ENCODE measurements around the gene SSR3. TPM values are rescaled to one million over a fixed set of nuclear protein-coding genes. Genes with fewer than 3 reads are reported as not detected.

The SSR3 gene
- total RNA-seq, 1 experiment from 2014 or later: 177 TPM

DNA sequence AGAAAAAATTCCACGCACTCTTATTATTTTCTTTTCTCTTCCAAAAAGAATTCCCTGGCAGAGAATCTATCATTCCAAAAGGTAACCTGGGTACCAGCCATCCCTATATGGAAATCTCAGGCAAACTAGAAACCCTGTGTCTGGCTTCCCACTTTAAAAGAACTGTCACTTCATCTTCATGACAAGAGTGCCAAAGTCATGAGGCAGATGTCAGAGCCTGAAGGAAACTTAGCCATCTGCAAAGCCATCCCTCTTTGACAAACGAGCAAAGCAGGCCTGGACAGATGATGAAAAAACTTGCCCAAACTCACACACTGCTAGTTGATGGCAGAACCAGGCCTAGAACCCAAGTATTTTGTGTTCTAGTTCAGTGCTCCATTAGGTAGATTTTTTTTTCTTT is 15.9 kb downstream of the SSR3 start:
- RAD21 ChIA-PET (ENCODE audit: low non-redundant PET in 1 of 2, low total read pairs in 2 of 2, uncharacterized antibody in 2 of 2, unreplicated experiment in 2 of 2): no interaction called here
- no peaks in the 10 kb centered on the region for H3K9me2 ChIP-seq (ENCODE audit: insufficient read depth)
- CTCF ChIA-PET: no interaction called here

DNA sequence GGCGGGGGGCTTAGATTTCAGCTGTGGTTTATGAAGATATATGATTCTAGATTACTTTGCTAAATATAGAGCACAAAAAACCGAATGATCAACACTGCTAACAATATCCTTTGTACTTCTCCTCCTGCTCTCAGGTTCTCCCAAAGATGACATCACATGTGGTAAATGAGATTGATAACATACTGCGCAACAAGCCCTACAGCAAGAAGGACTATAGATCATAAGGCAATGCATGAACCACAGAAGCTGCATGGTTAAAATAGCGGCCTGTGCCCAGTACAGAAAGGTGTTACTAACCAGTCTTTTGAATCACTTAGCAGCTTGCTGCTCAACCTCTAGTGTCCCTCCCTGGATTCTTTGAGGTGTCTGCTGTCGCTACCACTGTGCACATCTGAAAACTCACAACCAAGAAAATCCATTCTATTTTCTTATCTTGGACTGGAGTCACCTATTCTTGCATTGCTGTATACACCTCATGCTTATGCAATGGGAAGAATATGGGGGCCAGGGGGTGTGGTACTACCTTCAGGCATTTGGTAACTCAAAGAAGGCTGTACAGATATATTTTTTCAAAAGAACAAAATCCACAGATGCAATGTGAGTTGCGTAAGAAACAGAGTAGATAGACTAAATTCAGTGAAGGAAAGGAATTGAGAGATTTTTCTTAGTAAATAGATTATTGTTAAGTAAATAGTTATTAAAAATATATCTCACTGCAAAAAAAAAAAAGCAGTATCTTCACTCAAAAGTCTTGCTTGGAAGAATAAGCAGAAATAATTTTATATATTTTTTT is 18.2 kb downstream of the SSR3 start:
- Histone ChIP-seq H3K27ac (ENCODE audit: low read depth, low read length) (no peak overlapping the region), H3K9me3 (ENCODE audit: control insufficient read depth in 1 of 2, insufficient read depth in 1 of 2, low read depth in 1 of 2, low read length in 2 of 2) (no peaks in the 10 kb centered on the region), H3K36me3 (ENCODE audit: control insufficient read depth in 1 of 2, insufficient read depth in 2 of 2, low read length in 2 of 2) (peaks cover 9 to 11% of the 10 kb centered on the region in 2 experiments; a peak in 1 of 4 replicates), H3K27me3 (ENCODE audit: insufficient read depth, low read length) (no peaks in the 10 kb centered on the region), H3K79me2 (ENCODE audit: insufficient read depth, low read length) (no peaks in the 10 kb centered on the region), H3K9ac (ENCODE audit: low read length) (no peak overlapping the region), H4K20me1 (ENCODE audit: insufficient read depth) (peaks cover 8% of the 10 kb centered on the region; the same call in 1 of the 2 replicates), H3K4me1 (ENCODE audit: control insufficient read depth in 1 of 2, insufficient read depth in 2 of 2, low read length in 2 of 2) (peaks cover 4 to 15% of the 10 kb centered on the region in 2 experiments; a peak in 2 of 4 replicates), H2AFZ (ENCODE audit: low read depth, low read length, poor library complexity, severe bottlenecking) (no peak overlapping the region), H3K9me2 (ENCODE audit: insufficient read depth) (no peaks in the 10 kb centered on the region), H3K4me3 (replicated peaks in 1 of 2; ENCODE audit: low read depth in 1 of 2, low read length in 2 of 2) (no peak overlapping the region), H3K4me2 (ENCODE audit: low read length) (no peak overlapping the region)
- ChIA-PET POLR2A (no interaction called here), RAD21 (ENCODE audit: low non-redundant PET in 1 of 2, low total read pairs in 2 of 2, uncharacterized antibody in 2 of 2, unreplicated experiment in 2 of 2) (no interaction called here), CTCF (no interaction called here)
- ATAC-seq (no peak), DNase-seq (ENCODE audit: low read depth, low spot score) (no peak)
- no TSS peak for BruUV-seq (replicated peaks)
- intact Hi-C loops (cut with micrococcal nuclease): no loop called here
- TF ChIP-seq ATF3 (IDR thresholded peaks at IDR 0.05) (no peak), ZNF274 (IDR thresholded peaks at IDR 0.05; ENCODE audit: low read depth, low read length) (no peak), EGR1 (IDR thresholded peaks at IDR 0.05; ENCODE audit: low read depth) (no peak), YY1 (IDR thresholded peaks at IDR 0.05; ENCODE audit: extremely low read depth, insufficient replicate concordance, low read depth, low read length) (no peak), RAD21 (IDR thresholded peaks at IDR 0.05; ENCODE audit: low read depth) (no peak), FOSL1 (IDR thresholded peaks at IDR 0.05; ENCODE audit: low read depth) (no peak)
- TF ChIP-seq, protein P1, sequence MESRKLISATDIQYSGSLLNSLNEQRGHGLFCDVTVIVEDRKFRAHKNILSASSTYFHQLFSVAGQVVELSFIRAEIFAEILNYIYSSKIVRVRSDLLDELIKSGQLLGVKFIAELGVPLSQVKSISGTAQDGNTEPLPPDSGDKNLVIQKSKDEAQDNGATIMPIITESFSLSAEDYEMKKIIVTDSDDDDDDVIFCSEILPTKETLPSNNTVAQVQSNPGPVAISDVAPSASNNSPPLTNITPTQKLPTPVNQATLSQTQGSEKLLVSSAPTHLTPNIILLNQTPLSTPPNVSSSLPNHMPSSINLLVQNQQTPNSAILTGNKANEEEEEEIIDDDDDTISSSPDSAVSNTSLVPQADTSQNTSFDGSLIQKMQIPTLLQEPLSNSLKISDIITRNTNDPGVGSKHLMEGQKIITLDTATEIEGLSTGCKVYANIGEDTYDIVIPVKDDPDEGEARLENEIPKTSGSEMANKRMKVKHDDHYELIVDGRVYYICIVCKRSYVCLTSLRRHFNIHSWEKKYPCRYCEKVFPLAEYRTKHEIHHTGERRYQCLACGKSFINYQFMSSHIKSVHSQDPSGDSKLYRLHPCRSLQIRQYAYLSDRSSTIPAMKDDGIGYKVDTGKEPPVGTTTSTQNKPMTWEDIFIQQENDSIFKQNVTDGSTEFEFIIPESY (IDR thresholded peaks at IDR 0.05; ENCODE audit: extremely low read depth, insufficient replicate concordance, low read length): no peak
- TF ChIP-seq, protein P2, sequence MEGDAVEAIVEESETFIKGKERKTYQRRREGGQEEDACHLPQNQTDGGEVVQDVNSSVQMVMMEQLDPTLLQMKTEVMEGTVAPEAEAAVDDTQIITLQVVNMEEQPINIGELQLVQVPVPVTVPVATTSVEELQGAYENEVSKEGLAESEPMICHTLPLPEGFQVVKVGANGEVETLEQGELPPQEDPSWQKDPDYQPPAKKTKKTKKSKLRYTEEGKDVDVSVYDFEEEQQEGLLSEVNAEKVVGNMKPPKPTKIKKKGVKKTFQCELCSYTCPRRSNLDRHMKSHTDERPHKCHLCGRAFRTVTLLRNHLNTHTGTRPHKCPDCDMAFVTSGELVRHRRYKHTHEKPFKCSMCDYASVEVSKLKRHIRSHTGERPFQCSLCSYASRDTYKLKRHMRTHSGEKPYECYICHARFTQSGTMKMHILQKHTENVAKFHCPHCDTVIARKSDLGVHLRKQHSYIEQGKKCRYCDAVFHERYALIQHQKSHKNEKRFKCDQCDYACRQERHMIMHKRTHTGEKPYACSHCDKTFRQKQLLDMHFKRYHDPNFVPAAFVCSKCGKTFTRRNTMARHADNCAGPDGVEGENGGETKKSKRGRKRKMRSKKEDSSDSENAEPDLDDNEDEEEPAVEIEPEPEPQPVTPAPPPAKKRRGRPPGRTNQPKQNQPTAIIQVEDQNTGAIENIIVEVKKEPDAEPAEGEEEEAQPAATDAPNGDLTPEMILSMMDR (IDR thresholded peaks at IDR 0.05 in 2 of 3, conservative IDR thresholded peaks at IDR 0.05 in 1 of 3; ENCODE audit: borderline replicate concordance in 1 of 3, insufficient read depth in 1 of 3, low read depth in 2 of 3, low read length in 2 of 3): no peak

More for the DNA sequence above, 15.9 kb downstream of the SSR3 start:
- Histone ChIP-seq H3K9ac (ENCODE audit: low read length) (no peak overlapping the region), H3K4me3 (replicated peaks in 1 of 2; ENCODE audit: low read depth in 1 of 2, low read length in 2 of 2) (no peak overlapping the region), H3K79me2 (ENCODE audit: insufficient read depth, low read length) (peaks cover 3% of the 10 kb centered on the region), H2AFZ (ENCODE audit: low read depth, low read length, poor library complexity, severe bottlenecking) (no peak overlapping the region), H3K27ac (ENCODE audit: low read depth, low read length) (no peak overlapping the region), H3K36me3 (ENCODE audit: control insufficient read depth in 1 of 2, insufficient read depth in 2 of 2, low read length in 2 of 2) (peaks cover 30 to 32% of the 10 kb centered on the region in 2 experiments), H3K4me2 (ENCODE audit: low read length) (no peak overlapping the region), H3K4me1 (ENCODE audit: control insufficient read depth in 1 of 2, insufficient read depth in 2 of 2, low read length in 2 of 2) (peaks cover 4 to 15% of the 10 kb centered on the region in 2 experiments; a peak in 2 of 4 replicates), H3K27me3 (ENCODE audit: insufficient read depth, low read length) (no peaks in the 10 kb centered on the region), H4K20me1 (ENCODE audit: insufficient read depth) (peaks cover 8% of the 10 kb centered on the region; the same call in 1 of the 2 replicates), H3K9me3 (ENCODE audit: control insufficient read depth in 1 of 2, insufficient read depth in 1 of 2, low read depth in 1 of 2, low read length in 2 of 2) (no peaks in the 10 kb centered on the region)
- no TSS peak for BruUV-seq (replicated peaks)
- POLR2A ChIA-PET: no interaction called here
- DNase-seq (ENCODE audit: low read depth, low spot score) (no peak), ATAC-seq (no peak)
- no peak for TF ChIP-seq CEBPB (IDR thresholded peaks at IDR 0.05; ENCODE audit: low read depth)
- no peak for TF ChIP-seq TCF7L2 (IDR thresholded peaks at IDR 0.05; ENCODE audit: borderline replicate concordance, extremely low read depth, insufficient read depth, insufficient read length)
- TF ChIP-seq EZH2 (IDR thresholded peaks at IDR 0.05): no peak
- TF ChIP-seq POLR2AphosphoS5 (IDR thresholded peaks at IDR 0.05; ENCODE audit: low read depth, low read length): no peak
- intact Hi-C loops (cut with micrococcal nuclease): no loop called here

All from HCT116 (cell line).